Activated effector memory CD4-positive, alpha-beta T cell treated with anti-CD3 and anti-CD28 coated beads, Interleukin-2, amount 50 U/mL, for 16 hours (primary cell): ENCODE results near the gene FARS2.
"Not testable (repeated sequence)": the region's sequence is repeated elsewhere in the genome, so short reads cannot be mapped to it uniquely, and the experiment has no call there.

Experiments
- DNase-seq: peaks from one replicate; pipeline ENCODE4 v3.0.0-alpha.2; 2020

Gene FARS2

GRCh38 chr6:5781019-5781418, 519.7 kb downstream of the FARS2 start:
- DNase-seq, result no peak

GRCh38 chr6:5781966-5782556, 520.7 kb downstream of the FARS2 start:
- DNase-seq, result no peak

- no peak for DNase-seq
Observed at GRCh38 chr6:5782783-5783547, 521.7 kb downstream of the FARS2 start.

GRCh38 chr6:5783584-5784089, 522.3 kb downstream of the FARS2 start:
- no peak for DNase-seq

- DNase-seq, result no peak
Observed at GRCh38 chr6:5785249-5785648, 523.9 kb downstream of the FARS2 start.

GRCh38 chr6:5786321-5786968, 525.1 kb downstream of the FARS2 start:
- DNase-seq, result no peak

- no peak for DNase-seq
Observed at GRCh38 chr6:5786969-5787720, 525.8 kb downstream of the FARS2 start.

GRCh38 chr6:5789426-5789825, 528.1 kb downstream of the FARS2 start:
- DNase-seq, result not testable (repeated sequence)

- DNase-seq, result not testable (repeated sequence)
Observed at GRCh38 chr6:5796555-5796954, 535.2 kb downstream of the FARS2 start.

GRCh38 chr6:5806406-5806805, 545.1 kb downstream of the FARS2 start:
- not testable (repeated sequence) for DNase-seq

GRCh38 chr6:5809450-5809849, 548.1 kb downstream of the FARS2 start:
- no peak for DNase-seq

GRCh38 chr6:5811997-5812396, 550.7 kb downstream of the FARS2 start:
- DNase-seq, result no peak

GRCh38 chr6:5813625-5814027, 552.3 kb downstream of the FARS2 start:
- no peak for DNase-seq

- DNase-seq, result no peak
Observed at GRCh38 chr6:5814116-5814515, 552.8 kb downstream of the FARS2 start.

- no peak for DNase-seq
Observed at GRCh38 chr6:5814901-5815300, 553.6 kb downstream of the FARS2 start.

GRCh38 chr6:5817869-5818268, 556.6 kb downstream of the FARS2 start:
- no peak for DNase-seq

GRCh38 chr6:5818959-5819358, 557.6 kb downstream of the FARS2 start:
- DNase-seq, result no peak
